GM19025 (cell line): ENCODE results near the gene GALNT7.
"Not testable (repeated sequence)": the region's sequence is repeated elsewhere in the genome, so short reads cannot be mapped to it uniquely, and the experiment has no call there.

ENCODE experiments used
- ATAC-seq: cut with Tn5 transposase; IDR thresholded peaks from one replicate; pipeline ENCODE4 v1.9.1; 2021; ENCODE audit warnings: mild to moderate bottlenecking, low read depth, moderate library complexity; ENCODE audit not compliant: unreplicated experiment

GALNT7 gene

GRCh38 chr4:173191623-173192041 is 23.0 kb downstream of the GALNT7 start:
- no peak for ATAC-seq

- no peak for ATAC-seq
Measured at GRCh38 chr4:173192375-173193162, 24.0 kb downstream of the GALNT7 start.

- ATAC-seq = no peak
Measured at GRCh38 chr4:173194157-173194556, 25.5 kb downstream of the GALNT7 start.

- ATAC-seq = no peak
Measured at GRCh38 chr4:173195109-173195508, 26.5 kb downstream of the GALNT7 start.

- ATAC-seq = no peak
Measured at GRCh38 chr4:173199553-173199952, 30.9 kb downstream of the GALNT7 start.

- no peak for ATAC-seq
Measured at GRCh38 chr4:173200103-173200884, 31.7 kb downstream of the GALNT7 start.

- no peak for ATAC-seq
Measured at GRCh38 chr4:173202395-173202794, 33.8 kb downstream of the GALNT7 start.

GRCh38 chr4:173205656-173206055 is 37.0 kb downstream of the GALNT7 start:
- no peak for ATAC-seq

GRCh38 chr4:173208420-173208819 is 39.8 kb downstream of the GALNT7 start:
- ATAC-seq = no peak

GRCh38 chr4:173211222-173211621 is 42.6 kb downstream of the GALNT7 start:
- ATAC-seq = no peak

GRCh38 chr4:173211838-173212237 is 43.2 kb downstream of the GALNT7 start:
- no peak for ATAC-seq

- no peak for ATAC-seq
Measured at GRCh38 chr4:173212379-173212778, 43.8 kb downstream of the GALNT7 start.

- ATAC-seq = no peak
Measured at GRCh38 chr4:173213296-173213695, 44.7 kb downstream of the GALNT7 start.

GRCh38 chr4:173214231-173214630 is 45.6 kb downstream of the GALNT7 start:
- no peak for ATAC-seq

- ATAC-seq = no peak
Measured at GRCh38 chr4:173214661-173215060, 46.0 kb downstream of the GALNT7 start.

GRCh38 chr4:173217075-173217474 is 48.5 kb downstream of the GALNT7 start:
- ATAC-seq = no peak

- ATAC-seq = no peak
Measured at GRCh38 chr4:173217727-173218126, 49.1 kb downstream of the GALNT7 start.

GRCh38 chr4:173218411-173219125 is 50.0 kb downstream of the GALNT7 start:
- no peak for ATAC-seq

GRCh38 chr4:173219126-173219437 is 50.5 kb downstream of the GALNT7 start:
- ATAC-seq = not testable (repeated sequence)

- ATAC-seq = no peak
Measured at GRCh38 chr4:173223743-173224142, 55.1 kb downstream of the GALNT7 start.

- ATAC-seq = no peak
Measured at GRCh38 chr4:173226401-173226888, 57.8 kb downstream of the GALNT7 start.
